Measurements from ENCODE around the gene TMPRSS3.

Gene TMPRSS3

DNA sequence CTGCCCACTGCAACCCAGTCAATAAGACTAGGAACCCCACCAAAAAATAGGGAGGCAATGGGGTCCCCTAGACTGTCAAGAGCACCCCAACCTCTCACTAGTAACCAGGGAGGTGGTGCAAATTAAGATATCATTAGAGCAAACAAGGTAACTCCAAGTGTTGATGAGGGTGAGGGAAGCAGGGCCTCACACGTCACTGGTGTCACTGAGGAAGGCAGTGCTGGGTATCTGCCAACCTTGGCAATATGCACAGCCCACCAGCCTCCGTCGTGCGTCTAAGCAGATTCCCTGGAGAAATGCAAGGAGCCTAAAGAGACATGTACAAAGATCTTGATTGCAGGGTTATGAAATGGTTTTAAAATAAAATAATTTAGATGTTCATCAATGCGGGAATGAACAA is 11.6 kb upstream of the TMPRSS3 start:
- no peak for DNase-seq (ENCODE audit: low read depth)

DNA sequence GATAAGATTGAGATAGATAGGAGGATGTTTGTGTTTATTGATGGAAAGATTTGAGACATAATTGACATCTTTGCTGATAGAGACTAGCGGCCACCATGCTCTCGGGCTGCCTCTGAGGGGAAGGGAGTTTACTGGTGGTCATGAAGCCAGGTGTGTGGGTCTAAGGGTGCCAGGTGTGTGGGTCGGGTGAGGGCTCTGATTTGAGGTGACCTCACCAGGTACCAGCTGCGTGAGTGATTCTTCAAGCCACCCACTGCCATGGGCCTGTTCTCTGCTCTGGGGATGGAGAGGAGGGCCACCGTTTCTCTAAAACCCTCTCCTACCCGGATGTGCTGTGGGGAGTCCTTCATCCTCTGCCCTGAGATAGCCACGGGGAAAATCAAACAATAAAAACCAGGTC is 11.0 kb upstream of the TMPRSS3 start:
- no peak for DNase-seq (ENCODE audit: low read depth)

DNA sequence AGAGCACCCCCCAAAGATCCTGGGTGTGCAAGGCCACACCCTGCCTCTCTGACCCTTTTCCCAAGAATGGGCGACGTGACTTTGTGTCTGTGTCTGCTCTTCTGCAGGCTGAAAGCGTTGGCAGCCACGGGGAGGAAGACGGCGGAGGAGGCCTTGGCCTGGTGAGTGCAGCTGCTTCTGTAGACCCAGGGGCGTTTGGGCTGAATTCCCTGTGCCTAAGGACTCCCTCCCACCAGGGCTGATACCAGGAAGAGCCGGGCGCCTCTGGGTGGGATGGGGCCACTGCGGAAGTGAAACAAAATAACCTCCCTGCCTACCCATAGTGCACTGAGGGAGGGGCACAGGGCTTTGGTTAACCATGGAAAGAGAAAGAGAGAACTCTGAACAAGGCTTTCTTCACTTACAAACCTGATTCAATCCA is 10.4 kb upstream of the TMPRSS3 start:
- no peak for DNase-seq (ENCODE audit: low read depth)

DNA sequence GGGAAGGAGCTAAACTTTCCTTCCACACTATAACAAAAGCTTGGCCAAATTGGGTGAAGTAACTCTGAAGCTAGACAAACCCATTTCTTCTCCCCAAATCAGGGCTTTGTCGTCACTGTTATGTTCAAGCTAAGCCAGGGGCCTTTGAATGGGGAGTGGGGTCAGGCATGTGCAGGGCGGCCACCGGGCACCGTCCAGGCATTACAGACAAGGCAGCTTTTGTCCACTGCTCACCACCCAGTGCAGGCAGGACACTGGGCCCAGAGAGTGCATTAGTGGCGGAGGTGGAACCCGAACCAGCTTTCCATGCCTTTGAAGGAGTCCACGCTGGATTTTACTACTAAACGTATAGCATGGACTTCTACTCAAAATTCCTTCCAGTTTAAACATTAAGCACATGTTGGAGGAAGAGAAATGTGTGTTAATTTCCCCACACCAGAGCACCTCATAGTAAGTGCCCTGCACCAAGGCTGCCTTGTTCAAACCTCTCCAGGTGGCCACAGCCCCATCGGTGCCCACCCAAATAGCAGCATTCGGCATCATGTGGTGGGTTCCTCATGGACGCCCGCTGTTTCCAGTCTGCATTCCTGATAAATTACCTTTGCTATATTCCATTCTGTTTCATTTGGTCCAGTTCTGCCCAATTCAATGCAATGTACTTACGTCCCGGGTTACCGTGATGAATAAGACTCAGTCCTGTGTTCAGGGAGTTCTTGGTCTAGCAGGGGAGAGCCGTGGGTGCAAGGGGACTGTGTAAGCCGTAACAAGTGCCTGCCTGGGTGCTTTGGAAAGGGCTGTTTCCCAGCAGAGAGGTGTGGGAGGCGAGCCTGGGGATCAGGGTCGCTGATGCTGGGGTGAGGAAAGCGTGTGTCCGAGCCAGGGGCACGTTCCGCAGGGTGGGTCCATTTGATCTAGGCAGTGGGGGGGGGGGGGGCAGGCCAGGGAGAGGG is 9.5 kb upstream of the TMPRSS3 start:
- no peak for DNase-seq (ENCODE audit: low read depth)

DNA sequence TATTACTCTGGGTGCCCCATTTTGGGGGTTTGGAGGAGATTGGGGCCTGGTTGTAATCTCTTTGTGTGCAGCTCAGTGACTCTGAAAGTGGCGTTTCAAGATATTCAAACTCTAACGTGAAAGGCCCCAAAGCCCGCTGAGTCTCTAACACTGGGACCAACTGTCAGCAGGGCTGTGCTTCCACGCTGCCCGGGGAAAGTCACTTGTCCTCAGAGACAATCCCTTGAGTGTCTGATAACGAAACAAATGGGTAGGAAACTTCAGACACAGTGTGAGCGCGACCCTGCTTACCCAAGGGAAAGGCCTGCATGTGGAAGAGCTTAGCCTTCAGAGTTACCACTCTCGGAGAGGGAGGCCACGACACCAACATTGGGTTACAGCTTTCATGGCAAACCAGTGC is 8.7 kb upstream of the TMPRSS3 start:
- DNase-seq (ENCODE audit: low read depth), result no peak

DNA sequence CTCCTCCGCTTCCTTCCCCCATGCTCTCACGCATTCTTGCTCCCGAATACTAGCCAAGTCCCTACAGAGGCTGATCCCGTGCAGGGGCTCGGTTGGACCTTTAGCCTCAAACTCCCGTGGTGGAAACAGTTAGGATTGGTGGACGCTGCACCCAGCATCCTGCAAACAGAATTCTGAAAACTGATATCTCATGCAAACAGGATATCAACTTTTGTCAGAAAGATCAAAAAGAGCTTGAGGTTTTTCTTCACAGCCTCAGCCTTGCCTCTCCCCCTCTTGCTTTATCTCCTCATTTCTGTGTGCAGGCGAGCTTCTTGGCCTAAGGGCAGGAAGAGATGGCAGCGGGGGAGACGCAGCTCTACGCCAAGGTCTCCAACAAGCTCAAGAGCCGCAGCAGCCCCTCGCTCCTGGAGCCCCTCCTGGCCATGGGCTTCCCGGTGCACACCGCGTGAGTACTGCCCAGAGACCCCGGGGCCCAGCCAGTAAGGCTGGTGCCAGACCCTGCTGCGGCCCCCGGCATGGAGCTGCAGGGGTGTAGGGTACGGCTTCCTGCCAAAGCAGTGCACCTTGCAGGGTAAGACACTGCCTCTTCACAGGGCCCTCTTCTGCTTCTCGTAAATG is 7.9 kb upstream of the TMPRSS3 start, which contains the start of gene UBASH3A:
UBASH3A (plus strand) TSS at position 292 of the 621 bp plus-strand sequence; CDS start at position 336, 44 bp downstream.
- DNase-seq (ENCODE audit: low read depth), result no peak

DNA sequence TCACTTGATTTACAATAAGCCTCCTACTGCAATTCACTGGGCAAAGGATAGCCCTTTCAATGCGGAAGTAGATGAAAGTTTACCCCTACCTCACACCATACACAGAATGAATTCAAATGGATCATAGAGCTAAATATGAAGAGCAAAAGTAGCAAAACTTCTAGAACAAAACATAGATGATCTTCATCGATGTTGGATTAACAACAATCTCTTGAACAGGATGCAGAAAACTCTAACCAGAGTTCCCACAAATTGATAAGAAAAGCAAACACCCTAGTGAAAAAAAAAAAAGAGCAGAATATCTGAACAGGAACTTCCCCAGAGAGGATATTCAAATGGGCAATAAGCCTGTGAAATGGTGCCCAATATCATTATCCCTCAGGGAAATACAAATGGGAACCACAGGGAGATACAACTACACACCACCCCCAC is 6.0 kb upstream of the TMPRSS3 start:
- no peak for DNase-seq (ENCODE audit: low read depth)

DNA sequence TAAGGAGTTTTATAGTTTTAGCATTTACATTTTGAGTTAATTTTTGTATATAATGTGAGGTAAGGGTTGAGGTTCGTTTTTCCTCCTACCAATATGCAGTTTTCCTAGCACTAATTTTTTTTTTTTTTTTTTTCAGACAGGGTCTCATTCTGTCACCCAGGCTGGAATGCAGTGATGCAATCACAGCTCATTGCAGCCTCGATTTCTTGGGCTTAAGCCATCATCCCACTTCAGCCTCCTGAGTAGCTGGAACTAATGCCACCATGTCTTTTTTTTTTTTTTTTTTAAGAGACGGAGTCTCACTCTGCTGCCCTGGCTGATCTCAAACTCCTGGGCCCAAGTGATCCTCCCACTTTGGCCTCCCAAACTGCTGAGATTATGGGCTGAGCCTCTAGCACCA is 5.3 kb upstream of the TMPRSS3 start:
- DNase-seq (ENCODE audit: low read depth), result no peak

DNA sequence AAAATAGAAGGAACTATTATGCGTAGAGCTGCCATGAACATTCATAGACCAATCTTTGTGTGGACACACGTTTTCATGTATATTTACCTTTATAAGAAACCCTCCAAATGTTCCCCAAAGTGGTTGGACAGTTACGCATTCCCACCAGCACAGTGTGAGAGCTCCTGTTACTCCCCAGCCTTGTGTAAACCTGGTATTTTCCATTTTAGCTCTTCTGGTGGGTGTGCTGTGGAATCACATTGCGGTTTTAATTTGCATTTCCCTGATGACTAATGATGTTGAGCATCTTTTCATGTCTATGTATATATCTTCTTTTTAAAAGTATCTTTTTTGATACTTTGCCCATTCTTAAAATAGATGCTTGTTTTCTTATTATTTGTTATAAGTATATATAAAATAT is 4.7 kb upstream of the TMPRSS3 start:
- no peak for DNase-seq (ENCODE audit: low read depth)

DNA sequence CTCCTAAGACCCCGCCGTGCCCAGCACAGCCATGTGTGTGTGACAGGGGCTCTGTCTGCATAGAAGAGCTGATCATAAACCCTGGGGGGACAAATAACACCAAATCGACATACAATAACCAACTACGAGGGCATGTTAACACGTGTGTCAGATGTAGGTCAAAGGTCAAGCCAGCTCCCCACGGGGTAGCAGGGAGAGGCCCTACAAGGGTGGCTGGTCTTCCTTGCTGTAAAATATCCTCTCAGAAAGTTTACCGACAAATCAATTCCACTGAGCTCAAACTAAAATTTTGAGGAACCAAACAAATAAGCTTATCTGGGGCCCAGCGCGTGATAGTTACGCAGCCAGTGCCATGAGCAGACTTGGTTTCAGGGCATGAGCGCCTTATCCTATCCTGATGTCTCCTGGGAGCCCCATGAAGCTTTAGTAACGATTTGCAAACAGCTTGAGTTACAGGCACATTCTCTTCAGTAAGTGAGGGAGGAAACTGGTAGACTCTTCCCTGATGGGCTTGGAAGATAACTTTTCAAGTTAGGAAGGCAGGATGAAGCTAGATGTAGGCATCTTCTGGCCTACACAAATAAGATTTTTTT is 2.7 kb upstream of the TMPRSS3 start:
- no peak for DNase-seq (ENCODE audit: low read depth)

DNA sequence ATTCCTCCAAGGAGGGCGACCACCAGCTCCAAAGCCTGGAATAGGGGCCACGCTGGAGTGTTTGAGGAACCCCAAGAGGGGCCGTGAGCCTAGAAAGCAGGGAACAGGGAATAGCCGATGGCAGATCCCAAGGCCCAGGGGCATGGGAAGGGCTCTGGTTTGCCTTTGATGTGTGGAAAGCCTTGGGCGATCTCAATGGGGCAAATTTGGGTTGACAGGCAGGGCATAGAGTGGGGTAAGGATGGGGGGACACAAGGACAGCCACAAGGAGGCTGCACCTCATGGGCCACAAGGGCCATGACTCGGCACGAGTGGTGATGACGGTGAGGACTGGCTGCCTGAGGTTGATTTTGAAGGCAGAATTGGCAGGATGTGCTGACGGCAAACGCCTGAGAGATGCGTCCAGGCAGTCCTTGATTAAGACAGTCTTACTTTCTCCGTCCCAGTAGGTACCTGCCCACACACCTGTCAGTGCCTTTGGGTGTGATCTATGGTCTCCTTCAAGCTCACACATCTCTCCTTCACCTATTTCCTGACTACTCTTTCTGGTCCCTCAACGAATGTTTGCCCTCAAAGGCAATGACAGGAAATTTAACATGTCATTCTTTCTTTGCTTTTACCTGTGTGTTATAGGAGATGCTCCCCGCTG is 2.0 kb upstream of the TMPRSS3 start:
- DNase-seq (ENCODE audit: low read depth), result no peak

DNA sequence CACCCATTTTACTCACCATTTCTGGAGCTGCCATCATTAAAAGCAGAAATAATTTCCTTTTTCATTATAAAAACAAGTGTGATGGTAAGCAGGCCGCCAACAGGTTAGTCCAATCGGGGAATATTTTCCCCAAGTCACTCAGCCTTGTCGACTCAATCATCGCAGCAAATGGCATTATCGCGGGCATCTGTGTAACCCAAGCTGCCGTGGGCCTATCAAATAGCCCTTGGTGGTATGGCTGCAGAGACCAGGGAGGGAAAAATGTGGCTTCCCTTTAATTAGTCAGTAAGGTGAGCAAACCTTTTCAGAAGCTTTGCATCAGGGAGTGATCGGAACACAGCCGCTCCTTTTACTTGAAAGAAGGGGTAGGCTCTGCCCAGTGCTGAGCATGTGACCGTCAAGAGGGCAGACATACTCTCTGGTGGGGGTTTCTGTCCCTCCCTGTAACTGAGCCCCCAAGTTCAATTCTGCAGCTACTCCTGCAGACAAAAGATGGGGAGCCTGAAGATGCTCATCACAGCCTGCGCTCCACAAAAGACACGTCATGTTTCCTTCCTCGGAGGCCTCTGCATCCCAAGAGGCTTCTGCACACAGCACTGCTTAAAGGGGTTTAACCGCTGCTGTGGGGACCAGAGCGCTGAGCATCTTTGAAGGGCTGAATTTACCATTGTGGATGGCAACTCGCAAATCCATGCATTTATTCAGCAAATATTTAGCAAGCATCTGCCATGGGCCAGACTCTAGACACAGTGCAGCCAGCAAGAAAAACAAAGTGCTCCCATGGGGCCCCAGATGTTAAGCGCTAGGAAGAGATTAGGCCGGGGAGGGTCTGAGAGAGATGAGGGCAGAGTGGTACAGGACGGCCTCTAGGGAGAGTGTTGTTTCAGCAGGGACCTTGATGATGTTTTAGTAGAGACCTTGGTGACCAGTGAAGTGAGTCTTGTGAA is 1.2 kb upstream of the TMPRSS3 start:
- DNase-seq (ENCODE audit: low read depth), result no peak

DNA sequence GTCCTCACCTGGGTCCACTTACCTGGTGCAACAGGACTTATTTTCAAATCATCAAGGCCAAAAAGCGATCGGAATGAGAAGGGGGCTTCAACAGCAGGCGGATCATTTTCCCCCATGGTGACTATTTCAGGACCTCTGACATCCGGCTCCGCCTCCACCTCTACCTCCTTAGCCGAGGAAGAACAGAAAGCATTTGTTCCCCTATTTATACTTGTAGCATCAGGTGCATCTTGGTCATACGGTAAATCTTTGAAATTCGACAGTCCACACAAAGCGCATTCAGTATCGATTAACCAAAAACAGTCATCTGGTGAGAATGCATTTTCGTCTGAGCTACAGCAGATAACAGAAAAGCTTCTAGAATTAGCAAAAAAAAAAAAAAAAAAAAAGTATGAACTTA is 550 bp downstream of the TMPRSS3 start:
- no peak for DNase-seq (ENCODE audit: low read depth)

DNA sequence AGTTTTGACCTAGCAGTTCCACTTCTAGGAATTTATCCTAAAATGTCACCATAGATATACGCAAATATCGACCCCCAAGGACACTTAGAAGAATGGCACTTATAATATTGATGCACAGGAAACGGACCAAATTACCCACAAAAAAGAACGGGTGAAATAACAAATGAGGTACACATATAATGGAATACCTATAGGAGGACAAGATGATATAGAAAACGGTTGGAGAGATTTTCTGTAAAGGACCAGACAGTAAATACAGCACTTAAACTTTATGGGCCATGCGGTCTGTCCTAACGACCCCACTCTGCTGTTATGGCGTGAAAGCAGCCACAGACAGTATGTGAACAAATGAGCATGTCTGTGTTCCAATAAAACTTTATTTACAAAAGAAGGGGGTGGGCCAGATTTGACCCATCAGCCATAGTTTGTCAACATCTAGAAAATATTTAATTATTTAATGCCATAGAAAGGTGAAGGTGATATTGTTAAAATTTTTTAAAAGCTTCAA is 2.4 kb downstream of the TMPRSS3 start:
- DNase-seq (ENCODE audit: low read depth), result no peak

DNA sequence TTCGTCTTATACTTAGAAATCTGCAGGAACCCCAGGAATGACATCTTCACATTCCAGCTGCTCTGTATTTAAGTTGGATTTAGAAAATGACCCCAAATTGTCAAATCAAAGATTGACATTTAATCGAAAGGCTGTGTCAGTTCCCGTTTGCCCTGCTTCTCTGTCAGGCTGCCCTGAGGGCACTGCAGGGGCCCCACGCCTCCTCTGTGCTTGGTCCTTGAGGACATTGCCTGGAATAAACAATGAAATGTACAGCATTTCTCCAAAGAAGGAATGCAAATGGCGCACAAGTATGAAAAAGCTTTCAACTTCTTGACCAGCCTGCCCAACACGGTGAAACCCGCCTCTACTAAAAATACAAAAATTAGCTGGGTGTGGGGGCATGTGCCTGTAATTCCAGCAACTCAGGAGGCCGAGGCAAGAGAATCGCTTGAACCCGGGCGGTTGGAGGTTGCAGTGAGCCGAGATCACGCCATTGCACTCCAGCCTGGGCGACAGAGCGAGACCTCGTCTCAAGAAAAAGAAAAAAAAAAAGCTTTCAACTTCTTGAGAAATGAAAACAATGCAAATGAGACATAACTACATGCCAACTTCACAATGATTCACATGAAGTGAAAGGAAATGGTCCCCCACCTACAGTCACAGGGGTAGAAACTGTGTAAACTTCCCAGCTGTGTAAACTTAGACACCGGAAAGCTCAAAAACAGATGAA is 3.0 kb downstream of the TMPRSS3 start:
- no peak for DNase-seq (ENCODE audit: low read depth)

DNA sequence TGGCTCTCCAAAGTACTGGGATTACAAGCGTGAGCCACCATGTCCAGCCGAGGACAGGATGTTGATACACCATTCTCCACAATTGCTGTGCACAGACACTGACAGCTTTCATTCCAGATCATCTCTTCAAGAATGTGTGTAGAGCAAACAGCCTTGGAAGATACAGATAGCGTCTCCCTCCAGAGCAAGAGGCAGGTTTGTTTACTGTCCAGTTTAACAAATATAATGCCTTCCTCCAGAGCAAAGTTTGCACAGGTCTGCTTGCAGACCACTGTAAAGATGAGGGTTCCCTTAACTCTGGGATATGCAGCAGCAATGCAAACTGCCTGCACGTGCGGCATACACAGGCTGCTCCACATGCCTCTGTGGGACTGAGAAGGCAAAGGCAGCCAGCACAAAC is 4.6 kb downstream of the TMPRSS3 start:
- DNase-seq (ENCODE audit: low read depth), result no peak

DNA sequence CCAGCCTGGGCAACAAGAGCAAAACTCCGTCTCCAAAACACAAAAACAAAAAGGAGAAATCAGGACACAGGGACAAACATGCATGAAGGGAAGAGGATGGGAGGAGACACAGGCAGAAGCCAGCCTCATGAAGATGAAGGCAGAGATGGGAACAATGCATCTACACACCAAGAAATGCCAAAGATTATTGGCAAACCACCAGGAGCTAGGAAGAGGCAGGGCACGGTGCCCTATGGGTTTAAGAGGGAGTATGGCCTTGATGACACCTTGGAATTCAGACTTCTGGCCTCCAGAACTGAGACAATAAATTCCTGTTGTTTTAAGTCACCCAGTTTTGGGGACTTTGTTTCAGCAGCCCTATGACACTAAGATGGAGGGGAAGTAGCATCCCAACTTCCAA is 5.2 kb downstream of the TMPRSS3 start:
- no peak for DNase-seq (ENCODE audit: low read depth)

DNA sequence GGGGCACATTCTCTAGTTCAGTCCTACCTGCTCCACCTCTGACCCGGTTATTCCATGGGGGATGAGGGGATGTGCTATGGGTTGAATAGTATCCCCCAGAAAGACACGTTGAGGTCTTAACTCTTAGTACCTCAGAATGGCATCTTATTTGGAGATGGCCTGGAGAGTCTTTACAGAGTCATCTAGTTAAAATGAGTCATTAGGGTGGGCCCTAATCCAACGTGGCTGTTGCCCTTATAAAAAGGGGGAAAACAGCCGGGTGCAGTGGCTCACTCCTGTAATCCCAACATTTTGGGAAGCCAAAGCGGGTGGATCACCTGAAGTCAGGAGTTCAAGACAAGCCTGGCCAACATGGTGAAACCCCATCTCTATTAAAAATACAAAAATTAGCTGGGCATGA is 5.7 kb downstream of the TMPRSS3 start:
- no peak for DNase-seq (ENCODE audit: low read depth)

DNA sequence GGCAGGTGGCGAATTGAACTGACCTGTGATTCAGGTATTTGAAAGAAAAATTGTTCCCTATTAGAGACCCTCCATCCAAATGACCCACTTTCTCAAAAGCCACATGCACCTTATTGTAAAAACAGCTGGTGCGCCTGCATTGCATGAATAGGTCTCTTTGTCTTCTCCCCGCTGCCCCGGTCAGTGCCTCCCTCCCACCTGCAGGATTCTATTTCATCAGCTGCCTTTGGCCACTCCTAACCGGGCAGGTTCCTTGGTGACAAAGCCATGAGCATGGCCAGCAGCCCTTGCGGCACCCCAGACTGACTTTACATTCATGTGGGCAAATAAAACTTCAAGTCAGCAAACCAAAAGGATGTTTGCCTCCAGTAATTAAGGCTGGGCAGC is 6.4 kb downstream of the TMPRSS3 start:
- no peak for DNase-seq (ENCODE audit: low read depth)

DNA sequence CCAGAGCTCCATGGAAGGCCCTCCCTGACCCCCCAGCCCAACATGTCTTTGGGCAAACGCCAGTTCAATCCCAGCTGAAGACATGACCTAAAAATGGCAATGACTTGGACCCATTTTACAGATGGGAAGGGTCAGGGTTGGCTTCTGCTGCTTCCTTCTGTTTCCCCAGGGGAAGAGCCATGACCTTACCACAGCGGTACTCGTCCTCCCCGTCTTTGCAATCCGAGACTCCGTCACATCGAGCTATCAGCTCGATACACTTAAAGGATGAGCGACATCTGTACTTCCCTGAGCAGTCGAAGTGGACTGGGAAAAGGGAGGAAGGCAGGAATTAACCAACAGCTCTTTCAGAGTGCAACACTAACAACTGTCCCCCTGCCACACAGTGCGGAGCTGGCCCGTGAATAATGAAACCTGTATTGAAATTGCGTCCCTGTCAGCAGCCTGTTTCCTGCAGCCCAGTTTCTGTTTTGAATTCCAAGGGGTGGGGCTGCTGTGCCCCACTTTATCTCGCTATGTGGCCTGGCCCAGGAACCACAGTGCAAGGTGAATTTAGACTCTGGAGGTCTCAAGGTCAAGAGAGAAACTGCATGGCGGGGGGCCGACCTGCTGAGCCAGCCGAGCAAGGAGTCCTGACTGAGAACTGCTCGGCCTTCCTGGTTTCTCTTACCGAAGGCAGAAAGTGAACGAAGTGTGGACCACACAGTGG is 7.0 kb downstream of the TMPRSS3 start:
- no peak for DNase-seq (ENCODE audit: low read depth)

Data from T-helper 22 cell (primary cell).